PC-9 (cell line): Measurements from ENCODE around the gene F12.

Experiments
- CTCF ChIP-seq: fragments of 200-600 bp; sonication (generic); conservative IDR thresholded peaks from 2 replicates; pipeline ENCODE4 v1.6.1; 2017; ENCODE audit warnings: mixed run types, antibody characterized with exemption, mild to moderate bottlenecking, moderate library complexity
- EZH2 ChIP-seq: fragments of 200-600 bp; sonication (generic); IDR thresholded peaks from 2 replicates; pipeline ENCODE4 v1.8.0; 2017; ENCODE audit warnings: antibody characterized with exemption, low read depth

- TF ChIP-seq EZH2, result no peak
- no peak for TF ChIP-seq CTCF
Observed at GRCh38 chr5:177414481-177414880, 5.1 kb upstream of the F12 start.
